OCI-LY7 (cell line): ENCODE data around the gene SIRT5. TPM values are rescaled to one million over a fixed set of nuclear protein-coding genes. Genes with fewer than 3 reads are reported as not detected.

Experiments
- BruUV-seq: library from RNA; stranded (reverse); fragments of 400-500 nt; replicated peaks from 2 replicates; lab custom pipeline; 2021; lab: Mats Ljungman, UMichigan
- CTCF ChIA-PET: fragments of 300-600 bp; sonication (Branson Sonifier 250); formaldehyde crosslinking; loops from one replicate; lab custom pipeline; 2022; ENCODE audit warnings: antibody characterized with exemption; ENCODE audit not compliant: unreplicated experiment; lab: Charles Lee
- POLR2A ChIA-PET: fragments of 300-600 bp; sonication (Branson Sonifier 250); formaldehyde crosslinking; loops from one replicate; lab custom pipeline; 2022; ENCODE audit warnings: antibody characterized with exemption; lab: Charles Lee
- DNase-seq: peaks from one replicate; pipeline ENCODE4 v3.0.0-alpha.2; 2015; ENCODE audit warnings: low spot score
- H2AFZ ChIP-seq: fragments of 200-600 bp; sonication (generic), shearing (Covaris generic); 2 replicates; pipeline ENCODE4 v1.6.1; 2014; ENCODE audit warnings: mild to moderate bottlenecking, antibody characterized with exemption, low read length, moderate library complexity
- H3K27ac ChIP-seq: fragments of 200-600 bp; sonication (generic); 2 replicates; pipeline ENCODE4 v1.5.1; 2014; ENCODE audit warnings: mixed run types, low read depth, mild to moderate bottlenecking, moderate library complexity, low read length, inconsistent platforms; ENCODE audit not compliant: poor library complexity, severe bottlenecking
- H3K36me3 ChIP-seq: fragments of 200-600 bp; sonication (generic); 2 replicates; pipeline ENCODE4 v1.6.1; 2014; ENCODE audit warnings: mild to moderate bottlenecking, antibody characterized with exemption, low read length, moderate library complexity, mixed read lengths; ENCODE audit not compliant: insufficient read depth
- H3K4me1 ChIP-seq: fragments of 200-600 bp; sonication (generic); 2 replicates; pipeline ENCODE4 v1.5.1; 2014; ENCODE audit warnings: mild to moderate bottlenecking, low read length; ENCODE audit not compliant: insufficient read depth, poor library complexity, severe bottlenecking
- H3K4me2 ChIP-seq: fragments of 200-600 bp; sonication (generic); 2 replicates; pipeline ENCODE4 v1.6.1; 2014; ENCODE audit warnings: mild to moderate bottlenecking, low read length
- H3K4me3 ChIP-seq: fragments of 200-600 bp; sonication (generic); 2 replicates; pipeline ENCODE4 v1.5.1; 2014; ENCODE audit warnings: mild to moderate bottlenecking, low read depth, low read length; ENCODE audit not compliant: poor library complexity, severe bottlenecking
- H3K79me2 ChIP-seq: fragments of 200-600 bp; sonication (generic); 2 replicates; pipeline ENCODE4 v1.6.1; 2016; ENCODE audit warnings: low read depth, mild to moderate bottlenecking, low read length, moderate library complexity, mixed read lengths; ENCODE audit not compliant: insufficient read depth
- H3K9me2 ChIP-seq: fragments of 200-600 bp; sonication (generic); 2 replicates; pipeline ENCODE4 v1.6.1; 2016; ENCODE audit warnings: mild to moderate bottlenecking, low read length, mixed read lengths; ENCODE audit not compliant: insufficient read depth
- H3K9me3 ChIP-seq: fragments of 200-600 bp; sonication (generic); 2 replicates; pipeline ENCODE4 v1.6.1; 2014; ENCODE audit warnings: mild to moderate bottlenecking, mixed run types, low read length, mixed read lengths
- H4K20me1 ChIP-seq: fragments of 200-600 bp; sonication (generic); 2 replicates; pipeline ENCODE4 v1.6.1; 2014; ENCODE audit warnings: mild to moderate bottlenecking, antibody characterized with exemption, low read length, moderate library complexity, mixed read lengths; ENCODE audit not compliant: insufficient read depth
- CTCF ChIP-seq: fragments of 200-600 bp; sonication (generic); conservative IDR thresholded peaks from 2 replicates; pipeline ENCODE4 v1.5.1; 2014; ENCODE audit warnings: mild to moderate bottlenecking, antibody characterized with exemption, low read length, moderate library complexity, mixed read lengths
- EZH2phosphoT487 ChIP-seq: fragments of 200-600 bp; sonication (generic); IDR thresholded peaks from 2 replicates; pipeline ENCODE4 v1.6.1; 2018; ENCODE audit warnings: low read depth, borderline replicate concordance, mild to moderate bottlenecking, mixed run types, antibody characterized with exemption, low read length, moderate library complexity, mixed read lengths
- intact Hi-C: fragments of 100-400 bp; cut with micrococcal nuclease; formaldehyde crosslinking; loops from one replicate; pipeline ENCODE4 v1.10.0; 2022; ENCODE audit not compliant: unreplicated experiment
- total RNA-seq, 2 experiments: library from RNA; depleted of rRNA in 1 of 2; stranded (reverse); fragments of >200 nt in 1 of 2; shearing (Covaris generic) in 1 of 2; gene quantifications; 2 replicates each; pipeline ENCODE4 v1.2.3, GENCODE V29; 2014 to 2022

The SIRT5 gene
- total RNA-seq, 2 experiments from 2014 or later = 17.6 to 23.6 TPM

DNA sequence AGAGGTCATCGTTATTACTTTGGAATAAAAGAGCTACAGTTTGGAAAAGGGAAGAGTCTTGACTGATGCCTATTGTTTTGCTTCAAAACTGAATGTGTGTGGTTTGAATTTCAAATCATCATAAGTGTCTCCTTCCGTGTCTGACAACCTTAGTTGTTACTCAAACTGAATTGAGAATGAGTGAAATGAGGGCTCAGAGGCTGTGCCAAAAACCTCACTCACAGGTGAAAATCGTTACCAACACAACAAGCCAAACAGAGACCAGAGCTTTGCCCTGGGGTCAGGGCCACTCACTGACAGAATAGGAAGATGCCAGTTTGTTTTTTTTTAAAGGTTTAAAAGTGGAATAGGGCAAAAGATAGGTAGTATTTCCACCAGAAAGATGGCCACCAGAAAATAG is 15.2 kb upstream of the SIRT5 start:
- H3K9me3 ChIP-seq = no peaks in the 10 kb centered on the region
- peak overlapping the region; percentile 27; the same call in 1 of the 2 replicates for H2AFZ ChIP-seq
- DNase-seq = no peak
- POLR2A ChIA-PET = no interaction called here
- no peak overlapping the region for H3K4me2 ChIP-seq
- no peaks in the 10 kb centered on the region for H3K36me3 ChIP-seq
- H3K27ac ChIP-seq = no peak overlapping the region
- no peak overlapping the region for H3K4me3 ChIP-seq
- CTCF ChIA-PET = no interaction called here
- no peaks in the 10 kb centered on the region for H3K79me2 ChIP-seq
- intact Hi-C loops = no loop called here
- H3K4me1 ChIP-seq = peaks cover 10% of the 10 kb centered on the region
- H3K9me2 ChIP-seq = no peaks in the 10 kb centered on the region
- no TSS peak for BruUV-seq
- H4K20me1 ChIP-seq = no peaks in the 10 kb centered on the region
- TF ChIP-seq CTCF = no peak
- TF ChIP-seq EZH2phosphoT487 = no peak

DNA sequence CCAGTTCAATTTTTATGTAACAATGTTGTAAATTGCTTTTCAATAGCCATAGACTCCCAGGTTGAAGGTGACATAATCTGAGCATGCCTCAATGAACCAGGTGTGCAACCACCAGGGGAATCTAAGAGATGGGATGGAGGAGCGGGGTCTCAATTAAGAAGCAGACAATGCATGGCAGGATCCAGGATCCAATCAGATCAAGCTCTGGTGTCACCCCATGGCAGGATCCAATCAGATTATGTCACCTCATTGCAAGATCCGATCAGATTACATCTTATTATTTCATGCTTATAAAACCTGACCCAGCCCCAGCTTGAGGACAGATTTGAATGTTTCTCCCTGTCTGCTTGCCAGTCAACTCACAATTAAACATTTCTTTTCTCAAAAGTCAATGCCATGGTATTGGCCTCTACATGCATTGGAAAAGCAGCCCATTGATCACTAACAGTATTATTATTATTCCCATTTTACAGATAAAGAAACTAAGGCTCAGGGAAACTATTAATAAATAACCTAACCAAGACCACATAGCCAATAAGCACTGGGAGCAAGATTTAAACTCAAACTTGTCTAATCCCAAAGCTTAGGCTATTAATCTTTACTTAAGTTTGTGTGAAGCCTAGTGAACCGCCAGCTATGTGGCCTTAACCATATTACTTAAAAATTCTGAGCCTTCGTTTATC is 14.3 kb upstream of the SIRT5 start:
- Histone ChIP-seq H3K9me3 (no peaks in the 10 kb centered on the region), H4K20me1 (no peaks in the 10 kb centered on the region), H3K36me3 (no peaks in the 10 kb centered on the region), H3K4me3 (no peak overlapping the region), H3K27ac (no peak overlapping the region), H3K4me1 (peaks cover 10% of the 10 kb centered on the region), H3K79me2 (no peaks in the 10 kb centered on the region), H2AFZ (no peak overlapping the region), H3K9me2 (no peaks in the 10 kb centered on the region), H3K4me2 (no peak overlapping the region)
- no peak for TF ChIP-seq EZH2phosphoT487
- no peak for TF ChIP-seq CTCF
- POLR2A ChIA-PET = interaction anchor here (0.5 to 4.5 kb wide), 5 partner anchors 12 to 71 kb away, joined by 3 to 39 read pairs (median 4); partner anchors contain the start of gene SIRT5
- BruUV-seq = no TSS peak
- CTCF ChIA-PET = interaction anchor here (1.1 kb wide), 1 partner anchor 14 kb away, joined by 5 read pairs; the partner anchor contains the start of gene SIRT5
- intact Hi-C loops = no loop called here
- DNase-seq = no peak

- CTCF ChIA-PET = interaction anchor here (1.1 kb wide), 1 partner anchor 14 kb away, joined by 5 read pairs; the partner anchor contains the start of gene SIRT5
- no peak overlapping the region for H3K4me3 ChIP-seq
- no peaks in the 10 kb centered on the region for H4K20me1 ChIP-seq
- no peak overlapping the region for H3K27ac ChIP-seq
- H3K4me2 ChIP-seq = no peak overlapping the region
- BruUV-seq = no TSS peak
- no peak overlapping the region for H2AFZ ChIP-seq
- H3K9me2 ChIP-seq = no peaks in the 10 kb centered on the region
- DNase-seq = no peak
- intact Hi-C loops = no loop called here
- TF ChIP-seq CTCF (no peak), EZH2phosphoT487 (no peak)
- H3K36me3 ChIP-seq = no peaks in the 10 kb centered on the region
- POLR2A ChIA-PET = interaction anchor here (0.5 to 4.5 kb wide), 7 partner anchors 12 to 55 kb away, joined by 3 to 39 read pairs (median 4); partner anchors contain the start of genes NOL7 and SIRT5
- H3K9me3 ChIP-seq = no peaks in the 10 kb centered on the region
- peaks cover 10% of the 10 kb centered on the region for H3K4me1 ChIP-seq
- no peaks in the 10 kb centered on the region for H3K79me2 ChIP-seq
Measured at GRCh38 chr6:13560651-13561044, 13.8 kb upstream of the SIRT5 start.
